ENCODE data around the gene DUXA. TPM values are rescaled to one million over a fixed set of nuclear protein-coding genes. Genes with fewer than 3 reads are reported as not detected.

The DUXA gene
- total RNA-seq, 1 donor from 2014 or later = not detected

DNA sequence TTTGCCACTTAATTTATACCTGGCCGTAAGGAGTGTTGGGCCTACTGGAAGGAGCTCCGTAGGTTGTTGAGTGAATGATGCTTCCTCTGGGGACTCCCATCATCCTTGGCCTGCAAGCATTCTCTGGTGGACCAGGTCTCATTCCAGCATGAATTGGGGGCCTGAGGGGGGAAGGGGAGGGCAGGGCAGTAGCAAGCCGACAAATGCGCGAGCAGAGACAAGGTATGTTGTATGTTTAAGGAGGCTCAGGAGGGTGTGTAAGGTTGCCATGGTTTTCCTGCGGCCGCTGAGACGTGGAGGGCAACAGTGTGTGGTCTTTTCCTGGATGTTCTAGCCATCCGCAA, 24.8 kb upstream of the DUXA start:
- DNase-seq (ENCODE audit: low read depth) = no peak
- Histone ChIP-seq H3K27me3 (ENCODE audit: control insufficient read depth, insufficient read depth, low read length) (no peaks in the 10 kb centered on the region), H3K36me3 (ENCODE audit: control insufficient read depth, insufficient read depth, low read length) (peaks cover 2% of the 10 kb centered on the region), H3K4me3 (ENCODE audit: low read depth, low read length) (peak overlapping the region; percentile 76)
- TF ChIP-seq, protein P1, sequence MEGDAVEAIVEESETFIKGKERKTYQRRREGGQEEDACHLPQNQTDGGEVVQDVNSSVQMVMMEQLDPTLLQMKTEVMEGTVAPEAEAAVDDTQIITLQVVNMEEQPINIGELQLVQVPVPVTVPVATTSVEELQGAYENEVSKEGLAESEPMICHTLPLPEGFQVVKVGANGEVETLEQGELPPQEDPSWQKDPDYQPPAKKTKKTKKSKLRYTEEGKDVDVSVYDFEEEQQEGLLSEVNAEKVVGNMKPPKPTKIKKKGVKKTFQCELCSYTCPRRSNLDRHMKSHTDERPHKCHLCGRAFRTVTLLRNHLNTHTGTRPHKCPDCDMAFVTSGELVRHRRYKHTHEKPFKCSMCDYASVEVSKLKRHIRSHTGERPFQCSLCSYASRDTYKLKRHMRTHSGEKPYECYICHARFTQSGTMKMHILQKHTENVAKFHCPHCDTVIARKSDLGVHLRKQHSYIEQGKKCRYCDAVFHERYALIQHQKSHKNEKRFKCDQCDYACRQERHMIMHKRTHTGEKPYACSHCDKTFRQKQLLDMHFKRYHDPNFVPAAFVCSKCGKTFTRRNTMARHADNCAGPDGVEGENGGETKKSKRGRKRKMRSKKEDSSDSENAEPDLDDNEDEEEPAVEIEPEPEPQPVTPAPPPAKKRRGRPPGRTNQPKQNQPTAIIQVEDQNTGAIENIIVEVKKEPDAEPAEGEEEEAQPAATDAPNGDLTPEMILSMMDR (IDR thresholded peaks at IDR 0.05; ENCODE audit: insufficient read depth, low read length, poor library complexity, severe bottlenecking) = no peak

DNA sequence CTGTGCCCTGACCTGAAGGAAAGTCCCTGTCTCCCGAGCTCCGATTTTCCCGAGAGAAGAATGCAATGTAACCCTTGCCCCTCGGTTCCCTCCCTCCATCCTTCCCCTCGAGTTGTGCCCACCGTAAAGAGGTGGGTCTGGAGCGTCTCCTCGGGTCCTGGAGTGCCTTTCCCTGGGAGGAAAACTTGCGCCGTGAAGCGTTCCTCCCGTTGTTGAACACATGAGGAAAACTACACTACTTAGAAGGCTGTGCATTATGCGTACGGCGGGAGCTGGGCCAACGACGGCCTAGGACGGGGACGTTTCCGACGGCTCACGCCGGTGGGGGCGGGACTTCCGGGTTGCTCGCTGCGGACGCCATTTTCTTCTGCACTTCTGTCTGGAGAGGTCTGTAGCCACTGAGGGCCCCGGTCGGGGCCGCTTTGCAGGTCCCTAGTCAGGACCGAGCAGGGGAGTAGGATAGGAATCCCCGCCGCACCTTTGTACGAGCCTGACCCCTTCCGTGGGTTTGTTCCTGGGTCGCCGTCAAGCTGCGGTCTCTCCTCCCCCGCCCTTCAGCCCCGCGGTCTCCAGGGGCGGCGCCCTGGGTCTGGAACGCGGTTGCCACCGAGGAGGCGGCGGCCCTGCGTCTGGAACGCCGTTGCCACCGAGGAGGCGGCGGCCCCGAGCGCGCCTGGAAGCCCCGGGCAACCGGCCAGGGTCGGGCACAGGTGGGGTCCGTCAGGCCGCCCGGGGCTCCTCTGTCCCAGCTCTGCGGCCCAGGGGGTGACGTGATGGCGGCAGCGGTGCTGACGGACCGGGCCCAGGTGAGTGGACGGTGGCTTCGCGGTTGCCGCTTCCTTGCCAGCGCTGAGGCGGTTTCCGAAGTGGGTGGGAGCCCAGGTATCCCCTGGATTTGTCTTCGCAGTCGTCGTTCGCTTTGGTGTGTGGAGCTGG, 24.1 kb upstream of the DUXA start, which contains the start of gene ZNF264:
Gene ZNF264, plus strand, starts transcription at position 360 of the 936 bp plus-strand sequence. Its CDS starts 414 bp downstream, at position 774.
- peaks cover 2% of the 10 kb centered on the region for H3K36me3 ChIP-seq (ENCODE audit: control insufficient read depth, insufficient read depth, low read length)
- no peaks in the 10 kb centered on the region for H3K27me3 ChIP-seq (ENCODE audit: control insufficient read depth, insufficient read depth, low read length)
- peak; percentile 53 for DNase-seq (ENCODE audit: low read depth)
- peak within 1 kb of the TSS; percentile 76 for H3K4me3 ChIP-seq (ENCODE audit: low read depth, low read length)
- TF ChIP-seq, protein P1 (IDR thresholded peaks at IDR 0.05; ENCODE audit: insufficient read depth, low read length, poor library complexity, severe bottlenecking) = no peak

DNA sequence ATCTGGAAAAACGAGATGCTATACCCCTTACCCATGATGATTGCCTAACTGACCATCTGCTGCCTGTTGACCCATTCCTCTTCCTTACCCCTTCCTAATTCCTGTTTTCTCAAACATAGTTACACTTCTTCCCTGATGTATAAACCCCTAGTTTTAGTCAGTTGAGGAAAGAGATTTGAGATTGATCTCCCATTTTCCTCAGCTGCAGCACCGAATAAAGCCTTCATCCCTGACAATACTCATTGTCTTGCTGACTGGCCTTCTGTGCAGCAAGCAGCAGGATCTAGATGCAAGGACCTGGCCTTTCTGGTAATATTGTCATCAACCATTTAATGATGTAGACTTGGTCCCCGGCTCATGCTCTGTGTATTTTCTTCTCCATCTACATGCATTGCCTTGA, 23.0 kb upstream of the DUXA start:
- peaks cover 2% of the 10 kb centered on the region for H3K36me3 ChIP-seq (ENCODE audit: control insufficient read depth, insufficient read depth, low read length)
- no peak for DNase-seq (ENCODE audit: low read depth)
- TF ChIP-seq, protein P1 (IDR thresholded peaks at IDR 0.05; ENCODE audit: insufficient read depth, low read length, poor library complexity, severe bottlenecking) = no peak

DNA sequence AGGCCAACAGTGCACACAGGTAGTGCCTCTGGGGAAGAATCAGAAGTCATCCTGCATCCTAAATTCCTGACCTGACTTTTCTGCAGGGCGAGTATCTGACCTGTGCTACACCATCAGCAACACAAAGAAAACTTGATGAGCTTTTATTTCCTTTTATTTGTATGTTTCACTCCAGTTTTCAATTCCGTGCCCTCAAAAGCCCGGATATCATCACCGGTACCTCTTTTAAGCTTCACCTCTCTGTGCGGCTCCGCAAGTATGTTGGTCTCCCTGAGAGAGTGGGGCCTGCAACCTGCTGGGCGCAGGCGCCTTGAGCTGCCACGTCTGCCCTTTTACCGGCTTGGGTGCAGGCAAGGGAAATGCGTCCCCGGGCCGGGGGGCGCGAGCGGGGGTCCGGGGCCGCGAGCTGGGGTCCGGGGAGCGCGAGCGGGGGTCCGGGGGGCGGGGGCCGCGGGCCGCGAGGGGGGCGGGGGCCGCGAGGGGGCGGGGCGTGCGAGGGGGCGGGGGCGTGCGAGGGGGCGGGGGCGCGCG, 4.3 kb upstream of the DUXA start:
- Histone ChIP-seq H3K27me3 (ENCODE audit: control insufficient read depth, insufficient read depth, low read length) (no peaks in the 10 kb centered on the region), H3K4me3 (ENCODE audit: low read depth, low read length) (peak overlapping the region; percentile 31), H3K36me3 (ENCODE audit: control insufficient read depth, insufficient read depth, low read length) (no peaks in the 10 kb centered on the region)
- TF ChIP-seq, protein P1 (IDR thresholded peaks at IDR 0.05; ENCODE audit: insufficient read depth, low read length, poor library complexity, severe bottlenecking) = no peak
- DNase-seq (ENCODE audit: low read depth) = no peak

More for the DNA sequence above, 23.0 kb upstream of the DUXA start:
- Histone ChIP-seq H3K4me3 (ENCODE audit: low read depth, low read length) (no peak overlapping the region), H3K27me3 (ENCODE audit: control insufficient read depth, insufficient read depth, low read length) (no peaks in the 10 kb centered on the region)

DNA sequence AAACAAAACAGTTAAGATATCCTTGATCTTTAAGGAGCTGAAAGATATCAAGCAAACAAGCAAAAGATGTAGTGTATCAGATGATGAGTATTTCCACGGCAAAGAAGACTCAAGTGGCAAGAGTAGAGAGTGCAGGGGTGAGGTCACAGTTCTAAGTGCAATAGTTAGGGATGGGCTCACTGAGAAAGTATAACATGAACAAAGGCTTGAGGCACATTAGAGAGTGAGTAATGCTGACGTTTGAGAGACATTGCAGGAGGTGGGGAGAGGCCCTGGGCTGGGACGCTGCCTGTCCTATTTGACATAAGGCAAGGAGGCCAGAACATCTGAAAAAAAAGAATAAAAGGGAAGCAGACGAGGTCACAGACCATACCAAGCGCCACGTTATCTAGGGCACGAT, 1.4 kb downstream of the DUXA start:
- Histone ChIP-seq H3K4me3 (ENCODE audit: low read depth, low read length) (no peak overlapping the region), H3K27me3 (ENCODE audit: control insufficient read depth, insufficient read depth, low read length) (no peaks in the 10 kb centered on the region), H3K36me3 (ENCODE audit: control insufficient read depth, insufficient read depth, low read length) (no peaks in the 10 kb centered on the region)
- TF ChIP-seq, protein P1 (IDR thresholded peaks at IDR 0.05; ENCODE audit: insufficient read depth, low read length, poor library complexity, severe bottlenecking) = no peak
- no peak for DNase-seq (ENCODE audit: low read depth)

Measured in kidney epithelial cell (primary cell).